Right lobe of liver (tissue), 6 donors: ENCODE data around the gene RNPEPL1. TPM values are rescaled to one million over a fixed set of nuclear protein-coding genes. Genes with fewer than 3 reads are reported as not detected.
"Not testable (repeated sequence)": the region's sequence is repeated elsewhere in the genome, so short reads cannot be mapped to it uniquely, and the experiment has no call there.

Experiments used
- ATAC-seq, 4 donors: fragments of 200-7000 bp; cut with Tn5 transposase; one replicate each; pipeline ENCODE4 v1.9.1; 2020; ENCODE audit warnings: mild to moderate bottlenecking in 4 of 4, moderate library complexity in 4 of 4
- DNase-seq, 3 donors: peaks; one replicate each; pipeline ENCODE4 v3.0.0-alpha.2; 2020
- H3K27ac ChIP-seq, 3 donors: fragments of 200-600 bp; one replicate each; pipeline ENCODE4 v1.8.0; 2022
- H3K27me3 ChIP-seq, 2 donors: fragments of 200-600 bp; one replicate each; pipeline ENCODE4 v1.8.0; 2022
- H3K36me3 ChIP-seq, 4 donors: fragments of 200-600 bp; sonication (generic) in 1 of 4; one replicate each; pipeline versions ENCODE4 v1.5.1 to v1.8.0; 2017 to 2022; ENCODE audit warnings: control low read depth in 1 of 4
- H3K4me1 ChIP-seq, 4 donors: fragments of 200-600 bp; sonication (generic) in 1 of 4; one replicate each; pipeline versions ENCODE4 v1.5.1 to v1.8.0; 2017 to 2022; ENCODE audit warnings: control low read depth in 1 of 4
- H3K4me3 ChIP-seq, 3 donors: fragments of 200-600 bp; one replicate each; pipeline ENCODE4 v1.8.0; 2022
- H3K9me3 ChIP-seq, 4 donors: fragments of 200-600 bp; sonication (generic) in 1 of 4; one replicate each; pipeline versions ENCODE4 v1.5.1 to v1.8.0; 2017 to 2022; ENCODE audit warnings: control low read depth in 1 of 4
- CTCF ChIP-seq, 4 donors: fragments of 200-600 bp in 3 of 4; fragments of 450-650 bp in 1 of 4; IDR thresholded peaks; one replicate each; pipeline versions ENCODE4 v1.5.1 to v1.8.0; 2016 to 2022; ENCODE audit warnings: antibody characterized with exemption in 4 of 4, mild to moderate bottlenecking in 2 of 4
- POLR2A ChIP-seq: fragments of 450-650 bp; IDR thresholded peaks from one replicate; pipeline ENCODE4 v1.6.1; 2017; ENCODE audit warnings: antibody characterized with exemption, mild to moderate bottlenecking
- WGBS: methylation state at CpG from one replicate; pipeline ENCODE4 v1.1.6; 2018; ENCODE audit warnings: low coverage, low lambda C conversion rate; ENCODE audit not compliant: insufficient coverage; ENCODE audit errors: missing lambda C conversion rate; 5-methylcytosine and 5-hydroxymethylcytosine counted together
- intact Hi-C, 2 donors: fragments of 100-400 bp; cut with DNase I; formaldehyde crosslinking; loops; one replicate each; pipeline versions ENCODE4 v1.11.2 to v1.14.1; 2022
- total RNA-seq, 6 experiments: library from RNA; depleted of rRNA in 2 of 6; stranded (reverse); fragments of >200 nt in 2 of 6; fragmentation: NEBNext Ultra II Directional in 3 of 6; extraction: Animal tissue kit (Norgen Biotek cat#: 25700) in 3 of 6; gene quantifications; one replicate each; pipeline versions ENCODE4 v1.1.0 to v1.2.4, GENCODE V29; 2016 to 2023
- donor health status: DM: no; HTN: yes; CAD: no.
- donor health status: DM: no; HTN: no; CAD: no.
- donor health status: DM: no; HTN: no; CAD: no.
- donor health status: DM: no; HTN: yes; CAD: no.
- donor health status: DM: no; HTN: yes; CAD: no.

RNPEPL1 gene
- total RNA-seq, 6 experiments from 2014 or later, result 24.7 to 105 (median 31.0) TPM

- no peaks in the 10 kb centered on the region for H3K9me3 ChIP-seq
- H3K4me1 ChIP-seq, result no peaks in the 10 kb centered on the region
- intact Hi-C loops, result no loop called here
- no peak overlapping the region for H3K27ac ChIP-seq
- WGBS, result 72% methylated on average over 8 of the region's 52 CpGs
- no peak overlapping the region for H3K4me3 ChIP-seq
- DNase-seq, result peak in 1 of 3 donors; percentile 32
- ATAC-seq, result no peak
- no peak for TF ChIP-seq CTCF (IDR thresholded peaks at IDR 0.05)
- TF ChIP-seq POLR2A, result no peak
- H3K27me3 ChIP-seq, result no peaks in the 10 kb centered on the region
- no peaks in the 10 kb centered on the region for H3K36me3 ChIP-seq
Observed at GRCh38 chr2:240520130-240520973, 47.9 kb upstream of the RNPEPL1 start.

- H3K4me1 ChIP-seq, result no peaks in the 10 kb centered on the region
- ATAC-seq, result no peak
- TF ChIP-seq POLR2A (no peak), CTCF (IDR thresholded peaks at IDR 0.05) (no peak)
- H3K27me3 ChIP-seq, result no peaks in the 10 kb centered on the region
- DNase-seq, result peak in 1 of 3 donors; percentile 29
- intact Hi-C loops, result no loop called here
- H3K36me3 ChIP-seq, result no peaks in the 10 kb centered on the region
- no peak overlapping the region for H3K27ac ChIP-seq
- H3K4me3 ChIP-seq, result no peak overlapping the region
- 92% methylated on average over 4 of the region's 12 CpGs for WGBS
- no peaks in the 10 kb centered on the region for H3K9me3 ChIP-seq
Observed at GRCh38 chr2:240520974-240521350, 47.3 kb upstream of the RNPEPL1 start.

- 90% methylated on average over 3 of the region's 5 CpGs for WGBS
- H3K9me3 ChIP-seq, H3K27me3 ChIP-seq, H3K4me1 ChIP-seq, ATAC-seq, intact Hi-C loops, H3K27ac ChIP-seq, H3K36me3 ChIP-seq, H3K4me3 ChIP-seq: not testable (repeated sequence)
- peak in 1 of 3 donors; percentile 12 for DNase-seq
Observed at GRCh38 chr2:240521885-240522284, 46.4 kb upstream of the RNPEPL1 start.

- H3K27ac ChIP-seq, result no peak overlapping the region
- 94% methylated on average over 10 of the region's 12 CpGs for WGBS
- TF ChIP-seq POLR2A (no peak), CTCF (IDR thresholded peaks at IDR 0.05) (no peak)
- no peaks in the 10 kb centered on the region for H3K36me3 ChIP-seq
- peak in 1 of 3 donors; percentile 23 for DNase-seq
- intact Hi-C loops, result no loop called here
- ATAC-seq, result no peak
- no peaks in the 10 kb centered on the region for H3K9me3 ChIP-seq
- no peaks in the 10 kb centered on the region for H3K4me1 ChIP-seq
- no peaks in the 10 kb centered on the region for H3K27me3 ChIP-seq
- no peak overlapping the region for H3K4me3 ChIP-seq
Observed at GRCh38 chr2:240522406-240522805, 45.9 kb upstream of the RNPEPL1 start.

- WGBS, result no CpG with 5 or more reads among the region's 32 CpGs
- no peaks in the 10 kb centered on the region for H3K36me3 ChIP-seq
- H3K27me3 ChIP-seq, result no peaks in the 10 kb centered on the region
- no peak overlapping the region for H3K27ac ChIP-seq
- TF ChIP-seq CTCF (IDR thresholded peaks at IDR 0.05), result no peak
- TF ChIP-seq POLR2A, result no peak
- ATAC-seq (no peak), DNase-seq (peak in 1 of 3 donors; percentile 44)
- H3K4me1 ChIP-seq, result no peaks in the 10 kb centered on the region
- H3K4me3 ChIP-seq, result no peak overlapping the region
- intact Hi-C loops, result no loop called here
- no peaks in the 10 kb centered on the region for H3K9me3 ChIP-seq
Observed at GRCh38 chr2:240523451-240524281, 44.6 kb upstream of the RNPEPL1 start.
